GM23338 (cell line): ENCODE data around the gene APOBEC3B. TPM values are rescaled to one million over a fixed set of nuclear protein-coding genes. Genes with fewer than 3 reads are reported as not detected.

Source experiments
- ATAC-seq: fragments of 200-7000 bp; cut with Tn5 transposase; 3 replicates; pipeline ENCODE4 v1.9.1; 2020
- DNase-seq: peaks from one replicate; pipeline ENCODE4 v3.0.0-alpha.2; 2015; ENCODE audit warnings: low spot score
- H2AFZ ChIP-seq: fragments of 200-600 bp; sonication (generic); 2 replicates; pipeline ENCODE4 v1.8.0; 2016; ENCODE audit warnings: antibody characterized with exemption, mild to moderate bottlenecking, moderate library complexity
- H3F3A ChIP-seq: fragments of 200-600 bp; sonication (generic); replicated peaks from 2 replicates; pipeline ENCODE4 v1.8.0; 2017; ENCODE audit warnings: antibody characterized with exemption, mixed run types, low read depth
- H3K27ac ChIP-seq: fragments of 200-600 bp; sonication (generic); 2 replicates; pipeline ENCODE4 v1.6.1; 2016; ENCODE audit warnings: low read depth
- H3K27me3 ChIP-seq: fragments of 200-600 bp; sonication (generic); 2 replicates; pipeline ENCODE4 v1.8.0; 2016; ENCODE audit warnings: mild to moderate bottlenecking, mixed run types, moderate library complexity; ENCODE audit not compliant: insufficient read depth
- H3K36me3 ChIP-seq: fragments of 200-600 bp; sonication (generic); 2 replicates; pipeline ENCODE4 v1.8.0; 2016; ENCODE audit warnings: mild to moderate bottlenecking; ENCODE audit not compliant: insufficient read depth
- H3K4me1 ChIP-seq: fragments of 200-600 bp; sonication (generic); 2 replicates; pipeline ENCODE4 v1.8.0; 2016; ENCODE audit warnings: mild to moderate bottlenecking, moderate library complexity; ENCODE audit not compliant: insufficient read depth
- H3K4me2 ChIP-seq: fragments of 200-600 bp; sonication (generic); 2 replicates; pipeline ENCODE4 v1.7.1; 2017; ENCODE audit warnings: mixed run types
- H3K4me3 ChIP-seq: fragments of 200-600 bp; sonication (generic); 2 replicates; pipeline ENCODE4 v1.6.1; 2016; ENCODE audit warnings: mixed run types
- H3K79me2 ChIP-seq: fragments of 200-600 bp; sonication (generic); replicated peaks from 2 replicates; pipeline ENCODE4 v1.8.0; 2017; ENCODE audit warnings: mild to moderate bottlenecking; ENCODE audit not compliant: insufficient read depth
- H3K9me2 ChIP-seq: fragments of 200-600 bp; sonication (generic); 2 replicates; pipeline ENCODE4 v1.8.0; 2017; ENCODE audit not compliant: insufficient read depth
- H4K20me1 ChIP-seq: fragments of 200-600 bp; sonication (generic); replicated peaks from 2 replicates; pipeline ENCODE4 v1.8.0; 2017; ENCODE audit warnings: mild to moderate bottlenecking; ENCODE audit not compliant: insufficient read depth
- H3K27ac Mint-ChIP-seq: 2 replicates; pipeline ENCODE4 v1.8.0; 2020; ENCODE audit warnings: inconsistent platforms, mild to moderate bottlenecking, moderate library complexity, mixed read lengths
- H3K27me3 Mint-ChIP-seq: 3 replicates; pipeline ENCODE4 v1.8.0; 2022; ENCODE audit warnings: low read depth, mild to moderate bottlenecking, moderate library complexity, mixed read lengths, inconsistent platforms; ENCODE audit not compliant: insufficient read depth, poor library complexity
- H3K36me3 Mint-ChIP-seq: 3 replicates; pipeline ENCODE4 v1.8.0; 2021; ENCODE audit warnings: low read depth, mild to moderate bottlenecking, inconsistent platforms, moderate library complexity, mixed read lengths
- H3K4me1 Mint-ChIP-seq: 3 replicates; pipeline ENCODE4 v1.8.0; 2020; ENCODE audit warnings: mild to moderate bottlenecking, inconsistent platforms, mixed read lengths
- H3K4me3 Mint-ChIP-seq: 3 replicates; pipeline ENCODE4 v1.8.0; 2021; ENCODE audit warnings: moderate library complexity, mild to moderate bottlenecking, inconsistent platforms, mixed read lengths
- H3K9me3 Mint-ChIP-seq: 3 replicates; pipeline ENCODE4 v1.8.0; 2020; ENCODE audit warnings: moderate library complexity, mild to moderate bottlenecking, inconsistent platforms, mixed read lengths
- CREB1 ChIP-seq: fragments of 250-450 bp; sonication (Bioruptor Pico); IDR thresholded peaks from 2 replicates; pipeline ENCODE4 v1.5.0; 2020; ENCODE audit warnings: low read depth, mild to moderate bottlenecking, moderate library complexity
- CTCF ChIP-seq, 2 experiments: fragments of 200-600 bp in 1 of 2; sonication (generic) in 1 of 2; conservative IDR thresholded peaks; 2 replicates each; pipeline versions ENCODE4 v1.5.1 to v1.6.1; 2016 to 2017; ENCODE audit warnings: antibody characterized with exemption in 2 of 2, low read depth in 2 of 2, mild to moderate bottlenecking in 2 of 2, moderate library complexity in 1 of 2
- ETS1 ChIP-seq: IDR thresholded peaks from 2 replicates; pipeline ENCODE4 v1.6.1; 2016; ENCODE audit warnings: antibody characterized with exemption
- EZH2 ChIP-seq: fragments of 200-600 bp; sonication (generic); IDR thresholded peaks from one replicate; pipeline ENCODE4 v1.8.0; 2017; ENCODE audit warnings: antibody characterized with exemption, mild to moderate bottlenecking, low read depth; ENCODE audit not compliant: unreplicated experiment
- EZH2phosphoT487 ChIP-seq: fragments of 200-600 bp; sonication (generic); IDR thresholded peaks from one replicate; pipeline ENCODE4 v1.8.1; 2018; ENCODE audit warnings: antibody characterized with exemption; ENCODE audit not compliant: unreplicated experiment
- JUNB ChIP-seq: IDR thresholded peaks from one replicate; pipeline ENCODE4 v1.6.1; 2016; ENCODE audit warnings: antibody characterized with exemption; ENCODE audit not compliant: unreplicated experiment
- NANOG ChIP-seq: IDR thresholded peaks from 2 replicates; pipeline ENCODE4 v1.6.1; 2016; ENCODE audit warnings: antibody characterized with exemption, borderline replicate concordance
- POLR2AphosphoS5 ChIP-seq: IDR thresholded peaks from 2 replicates; pipeline ENCODE4 v1.6.1; 2016; ENCODE audit warnings: antibody characterized with exemption, low read depth
- STAT1 ChIP-seq: IDR thresholded peaks from one replicate; pipeline ENCODE4 v1.6.1; 2016; ENCODE audit warnings: antibody characterized with exemption; ENCODE audit not compliant: unreplicated experiment
- ZNF114 ChIP-seq: fragments of 250-450 bp; sonication (Bioruptor Pico); IDR thresholded peaks from 2 replicates; pipeline ENCODE4 v1.5.0; 2020; ENCODE audit warnings: mild to moderate bottlenecking, moderate library complexity
- ZNF331 ChIP-seq: fragments of 250-450 bp; sonication (Bioruptor Pico); IDR thresholded peaks from 2 replicates; pipeline ENCODE4 v1.5.0; 2020; ENCODE audit warnings: low read depth, mild to moderate bottlenecking, moderate library complexity
- polyA plus RNA-seq: library from polyadenylated mRNA; unstranded; fragments of >200 nt; fragmentation: Nextera tagmentation; extraction: Ambion mirVana; gene quantifications from 2 replicates; pipeline ENCODE4 v1.2.1, GENCODE V29; 2016
- total RNA-seq: library from RNA; depleted of rRNA; stranded (reverse); fragments of >200 nt; shearing (Covaris generic); gene quantifications from 2 replicates; pipeline ENCODE4 v1.2.3, GENCODE V29; 2014
- TF ChIP-seq, protein P1 (sequence below): IDR thresholded peaks from one replicate; pipeline ENCODE4 v1.6.1; 2018; ENCODE audit warnings: antibody characterized with exemption; ENCODE audit not compliant: unreplicated experiment
- TF ChIP-seq, protein P2 (sequence below): fragments of 250-450 bp; sonication (Bioruptor Pico); IDR thresholded peaks from 2 replicates; pipeline ENCODE4 v1.5.0; 2020; ENCODE audit warnings: mild to moderate bottlenecking, moderate library complexity

The APOBEC3B gene
- total and polyA plus RNA-seq, 2 experiments from 2014 or later = 7.0 to 9.2 TPM

GRCh38 chr22:38987171-38987895 lies 5.2 kb downstream of the APOBEC3B start:
- Histone ChIP-seq H4K20me1 (no peaks in the 10 kb centered on the region), H3K4me1 (peaks cover 2% of the 10 kb centered on the region), H3K36me3 (peaks cover 7% of the 10 kb centered on the region; the same call in 1 of the 2 replicates), H3K9me2 (no peaks in the 10 kb centered on the region), H3K27ac (no peak overlapping the region), H3K27me3 (0 out of 2 replicates have a peak, but pooled peaks cover 5% of the 10 kb centered on the region), H2AFZ (no peak overlapping the region), H3K4me3 (no peak overlapping the region), H3K79me2 (no peaks in the 10 kb centered on the region), H3K4me2 (no peak overlapping the region), H3F3A (0 out of 2 replicates have a peak, but pooled peaks cover 6% of the 10 kb centered on the region)
- peaks cover 10% of the 10 kb centered on the region for H3K4me1 Mint-ChIP-seq
- peaks cover 31% of the 10 kb centered on the region for H3K36me3 Mint-ChIP-seq
- H3K27ac Mint-ChIP-seq = no peak overlapping the region
- H3K27me3 Mint-ChIP-seq = peaks cover 14% of the 10 kb centered on the region
- DNase-seq = no peak
- TF ChIP-seq CTCF (conservative IDR thresholded peaks at IDR 0.05; ENCODE audit: low read depth in 2 of 2) (no peak), ETS1 (no peak), NANOG (no peak), POLR2AphosphoS5 (no peak), ZNF331 (no peak), JUNB (no peak), STAT1 (no peak), CREB1 (no peak), EZH2 (no peak), ZNF114 (CRISPR knock-in tag) (no peak), EZH2phosphoT487 (no peak)
- TF ChIP-seq, protein P1, sequence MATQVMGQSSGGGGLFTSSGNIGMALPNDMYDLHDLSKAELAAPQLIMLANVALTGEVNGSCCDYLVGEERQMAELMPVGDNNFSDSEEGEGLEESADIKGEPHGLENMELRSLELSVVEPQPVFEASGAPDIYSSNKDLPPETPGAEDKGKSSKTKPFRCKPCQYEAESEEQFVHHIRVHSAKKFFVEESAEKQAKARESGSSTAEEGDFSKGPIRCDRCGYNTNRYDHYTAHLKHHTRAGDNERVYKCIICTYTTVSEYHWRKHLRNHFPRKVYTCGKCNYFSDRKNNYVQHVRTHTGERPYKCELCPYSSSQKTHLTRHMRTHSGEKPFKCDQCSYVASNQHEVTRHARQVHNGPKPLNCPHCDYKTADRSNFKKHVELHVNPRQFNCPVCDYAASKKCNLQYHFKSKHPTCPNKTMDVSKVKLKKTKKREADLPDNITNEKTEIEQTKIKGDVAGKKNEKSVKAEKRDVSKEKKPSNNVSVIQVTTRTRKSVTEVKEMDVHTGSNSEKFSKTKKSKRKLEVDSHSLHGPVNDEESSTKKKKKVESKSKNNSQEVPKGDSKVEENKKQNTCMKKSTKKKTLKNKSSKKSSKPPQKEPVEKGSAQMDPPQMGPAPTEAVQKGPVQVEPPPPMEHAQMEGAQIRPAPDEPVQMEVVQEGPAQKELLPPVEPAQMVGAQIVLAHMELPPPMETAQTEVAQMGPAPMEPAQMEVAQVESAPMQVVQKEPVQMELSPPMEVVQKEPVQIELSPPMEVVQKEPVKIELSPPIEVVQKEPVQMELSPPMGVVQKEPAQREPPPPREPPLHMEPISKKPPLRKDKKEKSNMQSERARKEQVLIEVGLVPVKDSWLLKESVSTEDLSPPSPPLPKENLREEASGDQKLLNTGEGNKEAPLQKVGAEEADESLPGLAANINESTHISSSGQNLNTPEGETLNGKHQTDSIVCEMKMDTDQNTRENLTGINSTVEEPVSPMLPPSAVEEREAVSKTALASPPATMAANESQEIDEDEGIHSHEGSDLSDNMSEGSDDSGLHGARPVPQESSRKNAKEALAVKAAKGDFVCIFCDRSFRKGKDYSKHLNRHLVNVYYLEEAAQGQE = no peak
- TF ChIP-seq, protein P2, sequence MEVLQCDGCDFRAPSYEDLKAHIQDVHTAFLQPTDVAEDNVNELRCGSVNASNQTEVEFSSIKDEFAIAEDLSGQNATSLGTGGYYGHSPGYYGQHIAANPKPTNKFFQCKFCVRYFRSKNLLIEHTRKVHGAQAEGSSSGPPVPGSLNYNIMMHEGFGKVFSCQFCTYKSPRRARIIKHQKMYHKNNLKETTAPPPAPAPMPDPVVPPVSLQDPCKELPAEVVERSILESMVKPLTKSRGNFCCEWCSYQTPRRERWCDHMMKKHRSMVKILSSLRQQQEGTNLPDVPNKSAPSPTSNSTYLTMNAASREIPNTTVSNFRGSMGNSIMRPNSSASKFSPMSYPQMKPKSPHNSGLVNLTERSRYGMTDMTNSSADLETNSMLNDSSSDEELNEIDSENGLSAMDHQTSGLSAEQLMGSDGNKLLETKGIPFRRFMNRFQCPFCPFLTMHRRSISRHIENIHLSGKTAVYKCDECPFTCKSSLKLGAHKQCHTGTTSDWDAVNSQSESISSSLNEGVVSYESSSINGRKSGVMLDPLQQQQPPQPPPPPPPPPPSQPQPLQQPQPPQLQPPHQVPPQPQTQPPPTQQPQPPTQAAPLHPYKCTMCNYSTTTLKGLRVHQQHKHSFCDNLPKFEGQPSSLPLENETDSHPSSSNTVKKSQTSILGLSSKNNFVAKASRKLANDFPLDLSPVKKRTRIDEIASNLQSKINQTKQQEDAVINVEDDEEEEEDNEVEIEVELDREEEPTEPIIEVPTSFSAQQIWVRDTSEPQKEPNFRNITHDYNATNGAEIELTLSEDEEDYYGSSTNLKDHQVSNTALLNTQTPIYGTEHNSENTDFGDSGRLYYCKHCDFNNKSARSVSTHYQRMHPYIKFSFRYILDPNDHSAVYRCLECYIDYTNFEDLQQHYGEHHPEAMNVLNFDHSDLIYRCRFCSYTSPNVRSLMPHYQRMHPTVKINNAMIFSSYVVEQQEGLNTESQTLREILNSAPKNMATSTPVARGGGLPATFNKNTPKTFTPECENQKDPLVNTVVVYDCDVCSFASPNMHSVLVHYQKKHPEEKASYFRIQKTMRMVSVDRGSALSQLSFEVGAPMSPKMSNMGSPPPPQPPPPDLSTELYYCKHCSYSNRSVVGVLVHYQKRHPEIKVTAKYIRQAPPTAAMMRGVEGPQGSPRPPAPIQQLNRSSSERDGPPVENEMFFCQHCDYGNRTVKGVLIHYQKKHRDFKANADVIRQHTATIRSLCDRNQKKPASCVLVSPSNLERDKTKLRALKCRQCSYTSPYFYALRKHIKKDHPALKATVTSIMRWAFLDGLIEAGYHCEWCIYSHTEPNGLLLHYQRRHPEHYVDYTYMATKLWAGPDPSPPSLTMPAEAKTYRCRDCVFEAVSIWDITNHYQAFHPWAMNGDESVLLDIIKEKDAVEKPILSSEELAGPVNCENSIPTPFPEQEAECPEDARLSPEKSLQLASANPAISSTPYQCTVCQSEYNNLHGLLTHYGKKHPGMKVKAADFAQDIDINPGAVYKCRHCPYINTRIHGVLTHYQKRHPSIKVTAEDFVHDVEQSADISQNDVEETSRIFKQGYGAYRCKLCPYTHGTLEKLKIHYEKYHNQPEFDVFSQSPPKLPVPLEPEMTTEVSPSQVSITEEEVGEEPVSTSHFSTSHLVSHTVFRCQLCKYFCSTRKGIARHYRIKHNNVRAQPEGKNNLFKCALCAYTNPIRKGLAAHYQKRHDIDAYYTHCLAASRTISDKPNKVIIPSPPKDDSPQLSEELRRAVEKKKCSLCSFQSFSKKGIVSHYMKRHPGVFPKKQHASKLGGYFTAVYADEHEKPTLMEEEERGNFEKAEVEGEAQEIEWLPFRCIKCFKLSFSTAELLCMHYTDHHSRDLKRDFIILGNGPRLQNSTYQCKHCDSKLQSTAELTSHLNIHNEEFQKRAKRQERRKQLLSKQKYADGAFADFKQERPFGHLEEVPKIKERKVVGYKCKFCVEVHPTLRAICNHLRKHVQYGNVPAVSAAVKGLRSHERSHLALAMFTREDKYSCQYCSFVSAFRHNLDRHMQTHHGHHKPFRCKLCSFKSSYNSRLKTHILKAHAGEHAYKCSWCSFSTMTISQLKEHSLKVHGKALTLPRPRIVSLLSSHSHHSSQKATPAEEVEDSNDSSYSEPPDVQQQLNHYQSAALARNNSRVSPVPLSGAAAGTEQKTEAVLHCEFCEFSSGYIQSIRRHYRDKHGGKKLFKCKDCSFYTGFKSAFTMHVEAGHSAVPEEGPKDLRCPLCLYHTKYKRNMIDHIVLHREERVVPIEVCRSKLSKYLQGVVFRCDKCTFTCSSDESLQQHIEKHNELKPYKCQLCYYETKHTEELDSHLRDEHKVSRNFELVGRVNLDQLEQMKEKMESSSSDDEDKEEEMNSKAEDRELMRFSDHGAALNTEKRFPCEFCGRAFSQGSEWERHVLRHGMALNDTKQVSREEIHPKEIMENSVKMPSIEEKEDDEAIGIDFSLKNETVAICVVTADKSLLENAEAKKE (CRISPR knock-in tag) = no peak
- ATAC-seq = no peak
- peaks cover 35% of the 10 kb centered on the region for H3K9me3 Mint-ChIP-seq
- H3K4me3 Mint-ChIP-seq = no peak overlapping the region
